Liver (tissue), 9 donors: ENCODE data around the gene KATNAL2. TPM values are rescaled to one million over a fixed set of nuclear protein-coding genes. Genes with fewer than 3 reads are reported as not detected.
A peak's percentile ranks its signal among the peaks of the same experiment; 100 is the strongest.

Experiments used
- DNase-seq: peaks from one replicate; pipeline ENCODE4 v3.0.0-alpha.2; 2017; ENCODE audit warnings: low spot score
- H3K27ac ChIP-seq, 2 donors: one replicate each; pipeline ENCODE4 v1.7.0; 2013; ENCODE audit warnings: inconsistent platforms in 2 of 2, low read length in 2 of 2, control low read depth in 1 of 2, low read depth in 1 of 2, mild to moderate bottlenecking in 1 of 2
- H3K27me3 ChIP-seq, 4 donors: one replicate each; pipeline versions ENCODE4 v1.6.1 to v1.7.0; 2013; ENCODE audit warnings: low read length in 3 of 4, inconsistent platforms in 1 of 4, mild to moderate bottlenecking in 1 of 4, moderate library complexity in 1 of 4; ENCODE audit not compliant: control insufficient read depth in 4 of 4, insufficient read depth in 4 of 4
- H3K36me3 ChIP-seq, 4 donors: one replicate each; pipeline versions ENCODE4 v1.6.1 to v1.7.0; 2013; ENCODE audit warnings: low read length in 3 of 4, mild to moderate bottlenecking in 3 of 4, low read depth in 1 of 4, moderate library complexity in 1 of 4; ENCODE audit not compliant: control insufficient read depth in 4 of 4, insufficient read depth in 3 of 4
- H3K4me1 ChIP-seq, 4 donors: one replicate each; pipeline versions ENCODE4 v1.6.1 to v1.7.0; 2013; ENCODE audit warnings: low read length in 3 of 4, mild to moderate bottlenecking in 3 of 4, moderate library complexity in 1 of 4; ENCODE audit not compliant: control insufficient read depth in 4 of 4, insufficient read depth in 4 of 4
- H3K4me3 ChIP-seq, 3 donors: one replicate each; pipeline versions ENCODE4 v1.6.1 to v1.7.0; 2013; ENCODE audit warnings: low read length in 3 of 3, control low read depth in 1 of 3, low read depth in 1 of 3, mild to moderate bottlenecking in 1 of 3
- H3K9ac ChIP-seq, 2 donors: one replicate each; pipeline ENCODE4 v1.7.0; 2013; ENCODE audit warnings: low read length in 2 of 2, mild to moderate bottlenecking in 2 of 2, moderate library complexity in 2 of 2, control low read depth in 1 of 2, low read depth in 1 of 2
- H3K9me3 ChIP-seq, 4 donors: one replicate each; pipeline versions ENCODE4 v1.6.1 to v1.7.0; 2013; ENCODE audit warnings: low read length in 3 of 4; ENCODE audit not compliant: control insufficient read depth in 4 of 4
- ATF3 ChIP-seq: IDR thresholded peaks from 2 replicates; pipeline ENCODE4 v1.6.1; 2016; ENCODE audit warnings: antibody characterized with exemption
- CTCF ChIP-seq: fragments of 150-350 bp; IDR thresholded peaks from 2 replicates; pipeline ENCODE4 v1.5.1; 2017; ENCODE audit warnings: improper control_type of control experiment, low read depth, low read length; ENCODE audit not compliant: missing input control
- FOXA1 ChIP-seq: IDR thresholded peaks from 2 replicates; pipeline ENCODE4 v1.6.1; 2016; ENCODE audit warnings: antibody characterized with exemption
- FOXA2 ChIP-seq: IDR thresholded peaks from 2 replicates; pipeline ENCODE4 v1.6.1; 2016; ENCODE audit warnings: antibody characterized with exemption
- GABPA ChIP-seq, 2 donors: IDR thresholded peaks in 1 of 2; conservative IDR thresholded peaks in 1 of 2; 2 replicates each; pipeline ENCODE4 v1.6.1; 2016; ENCODE audit warnings: antibody characterized with exemption in 2 of 2, mild to moderate bottlenecking in 1 of 2, moderate library complexity in 1 of 2
- HNF4A ChIP-seq, 2 donors: conservative IDR thresholded peaks; 2 replicates each; pipeline ENCODE4 v1.6.1; 2016; ENCODE audit warnings: antibody characterized with exemption in 2 of 2, mild to moderate bottlenecking in 2 of 2
- HNF4G ChIP-seq: IDR thresholded peaks from 2 replicates; pipeline ENCODE4 v1.6.1; 2016; ENCODE audit warnings: antibody characterized with exemption
- JUND ChIP-seq, 2 donors: IDR thresholded peaks; 2 replicates each; pipeline ENCODE4 v1.6.1; 2016; ENCODE audit warnings: antibody characterized with exemption in 2 of 2
- MAX ChIP-seq: IDR thresholded peaks from 2 replicates; pipeline ENCODE4 v1.6.1; 2016; ENCODE audit warnings: antibody characterized with exemption
- RAD21 ChIP-seq, 2 donors: IDR thresholded peaks; 2 replicates each; pipeline ENCODE4 v1.6.1; 2016; ENCODE audit warnings: antibody characterized with exemption in 2 of 2, mild to moderate bottlenecking in 2 of 2
- REST ChIP-seq: IDR thresholded peaks from 2 replicates; pipeline ENCODE4 v1.6.1; 2016; ENCODE audit warnings: antibody characterized with exemption, mild to moderate bottlenecking
- RXRA ChIP-seq, 2 donors: IDR thresholded peaks; 2 replicates each; pipeline ENCODE4 v1.6.1; 2017 to 2018; ENCODE audit warnings: antibody characterized with exemption in 2 of 2, mild to moderate bottlenecking in 1 of 2
- YY1 ChIP-seq: IDR thresholded peaks from 2 replicates; pipeline ENCODE4 v1.6.1; 2016; ENCODE audit warnings: antibody characterized with exemption, mild to moderate bottlenecking
- WGBS: extraction: QIAGEN DNeasy Blood & Tissue Kit; methylation state at CpG from one replicate; pipeline ENCODE4 v1.1.7; 2013; 5-methylcytosine and 5-hydroxymethylcytosine counted together
- polyA plus RNA-seq, 2 donors: library from polyadenylated mRNA; stranded (reverse) in 1 of 2; unstranded in 1 of 2; fragments of 200-250 nt in 1 of 2; fragments of >200 nt in 1 of 2; fragmentation: Nextera tagmentation in 1 of 2; extraction: Ambion mirVana in 1 of 2; gene quantifications; one replicate each; pipeline versions ENCODE4 v1.2.1 to v1.2.3, GENCODE V29; 2013 to 2015
- total RNA-seq, 2 donors: library from RNA; depleted of rRNA; stranded (reverse); fragments of >200 nt; gene quantifications; one replicate each; pipeline ENCODE4 v1.2.3, GENCODE V29; 2014
- donor health status: healthy.
- donor health status: healthy.
- donor health status: healthy.
- donor health status: healthy.
- donor health status: healthy.

The KATNAL2 gene
- total and polyA plus RNA-seq, 4 donors: 0.42 to 4.8 (median 1.5) TPM

- TF ChIP-seq HNF4A (conservative IDR thresholded peaks at IDR 0.05) (no peak), RXRA (IDR thresholded peaks at IDR 0.05) (no peak), JUND (IDR thresholded peaks at IDR 0.05) (no peak), MAX (no peak), YY1 (no peak)
Observed at GRCh38 chr18:47036927-47037578, 119.7 kb downstream of the KATNAL2 start (continued).

- Histone ChIP-seq H3K9me3 (no peaks in the 10 kb centered on the region), H3K9ac (no peak overlapping the region), H3K27me3 (no peaks in the 10 kb centered on the region), H3K36me3 (no peaks in the 10 kb centered on the region), H3K4me1 (peaks cover 0 to 2% (median 0%) of the 10 kb centered on the region in 4 donors), H3K4me3 (no peak overlapping the region), H3K27ac (no peak overlapping the region)
- DNase-seq: no peak
- TF ChIP-seq YY1 (no peak), ATF3 (no peak), GABPA (IDR thresholded peaks at IDR 0.05 in 1 of 2, conservative IDR thresholded peaks at IDR 0.05 in 1 of 2) (no peak), FOXA2 (no peak), HNF4A (conservative IDR thresholded peaks at IDR 0.05) (peak; percentile 5 to 49), MAX (no peak), FOXA1 (peak; percentile 17), HNF4G (no peak), REST (no peak), JUND (IDR thresholded peaks at IDR 0.05) (no peak)
- WGBS: 82% methylated on average over 6 of the region's 6 CpGs
Observed at GRCh38 chr18:47040982-47041381, 123.6 kb downstream of the KATNAL2 start.

GRCh38 chr18:47050468-47050867 is 133.1 kb downstream of the KATNAL2 start:
- Histone ChIP-seq H3K27ac (no peak overlapping the region), H3K27me3 (no peaks in the 10 kb centered on the region), H3K9ac (no peak overlapping the region), H3K9me3 (no peaks in the 10 kb centered on the region), H3K36me3 (peaks cover 0 to 2% (median 0%) of the 10 kb centered on the region in 4 donors), H3K4me3 (no peak overlapping the region), H3K4me1 (no peaks in the 10 kb centered on the region)
- DNase-seq: no peak
- peak; percentile 72 for TF ChIP-seq CTCF
- TF ChIP-seq ATF3: no peak
- peak; percentile 79 to 87 for TF ChIP-seq RAD21 (IDR thresholded peaks at IDR 0.05)
- TF ChIP-seq HNF4A (conservative IDR thresholded peaks at IDR 0.05): no peak
- no peak for TF ChIP-seq YY1
- WGBS: 31% methylated on average over 7 of the region's 7 CpGs
